MM.1S (cell line): Measurements from ENCODE around the gene CA4.
"Not testable (repeated sequence)": the region's sequence is repeated elsewhere in the genome, so short reads cannot be mapped to it uniquely, and the experiment has no call there.

Experiments
- DNase-seq: peaks from one replicate; pipeline ENCODE4 v3.0.0-alpha.2; 2015
- H2AFZ ChIP-seq: fragments of 300-600 bp; sonication (generic); 2 replicates; pipeline ENCODE4 v1.6.0; 2016; ENCODE audit warnings: antibody characterized with exemption, low read length
- H3F3A ChIP-seq: fragments of 300-600 bp; sonication (generic); 2 replicates; pipeline ENCODE4 v1.6.1; 2016; ENCODE audit warnings: mild to moderate bottlenecking, antibody characterized with exemption, low read length, moderate library complexity, mixed read lengths; ENCODE audit not compliant: insufficient read depth
- H3K27ac ChIP-seq: fragments of 300-600 bp; sonication (generic); 2 replicates; pipeline ENCODE4 v1.5.1; 2016; ENCODE audit warnings: mild to moderate bottlenecking, low read length
- H3K27me3 ChIP-seq: fragments of 300-600 bp; sonication (generic); replicated peaks from 2 replicates; pipeline ENCODE4 v1.6.0; 2016; ENCODE audit warnings: low read length; ENCODE audit not compliant: insufficient read depth
- H3K36me3 ChIP-seq: fragments of 300-600 bp; sonication (generic); replicated peaks from 2 replicates; pipeline ENCODE4 v1.6.1; 2016; ENCODE audit warnings: mild to moderate bottlenecking, low read length, mixed read lengths; ENCODE audit not compliant: insufficient read depth
- H3K4me1 ChIP-seq: fragments of 300-600 bp; sonication (generic); 2 replicates; pipeline ENCODE4 v1.6.1; 2016; ENCODE audit warnings: low read length, mixed read lengths
- H3K4me2 ChIP-seq: fragments of 300-600 bp; sonication (generic); 2 replicates; pipeline ENCODE4 v1.6.0; 2016; ENCODE audit warnings: low read depth, low read length
- H3K4me3 ChIP-seq: fragments of 300-600 bp; sonication (generic); 2 replicates; pipeline ENCODE4 v1.5.1; 2016; ENCODE audit warnings: low read length, mixed read lengths
- H3K79me2 ChIP-seq: fragments of 300-600 bp; sonication (generic); 2 replicates; pipeline ENCODE4 v1.6.1; 2016; ENCODE audit warnings: mixed run types, low read length, mixed read lengths
- H3K9ac ChIP-seq: fragments of 300-600 bp; sonication (generic); 2 replicates; pipeline ENCODE4 v1.6.1; 2016; ENCODE audit warnings: low read length, mixed read lengths
- H3K9me2 ChIP-seq: fragments of 300-600 bp; sonication (generic); replicated peaks from 2 replicates; pipeline ENCODE4 v1.6.1; 2016; ENCODE audit warnings: mild to moderate bottlenecking, low read length, mixed read lengths; ENCODE audit not compliant: insufficient read depth
- H3K9me3 ChIP-seq: fragments of 300-600 bp; sonication (generic); replicated peaks from 2 replicates; pipeline ENCODE4 v1.6.1; 2016; ENCODE audit warnings: mild to moderate bottlenecking, low read length, mixed read lengths; ENCODE audit not compliant: insufficient read depth
- H4K20me1 ChIP-seq: fragments of 300-600 bp; sonication (generic); 2 replicates; pipeline ENCODE4 v1.6.1; 2016; ENCODE audit warnings: mild to moderate bottlenecking, low read length, moderate library complexity, mixed read lengths; ENCODE audit not compliant: insufficient read depth
- CTCF ChIP-seq: fragments of 300-600 bp; sonication (generic); IDR thresholded peaks from 2 replicates; pipeline ENCODE4 v1.5.1; 2016; ENCODE audit warnings: antibody characterized with exemption, low read length, mixed read lengths
- EZH2phosphoT487 ChIP-seq: fragments of 300-600 bp; sonication (generic); IDR thresholded peaks from 2 replicates; pipeline ENCODE4 v1.6.1; 2018; ENCODE audit warnings: antibody characterized with exemption, low read length

The CA4 gene

GRCh38 chr17:60193482-60193881, 43.7 kb downstream of the CA4 start:
- Histone ChIP-seq H3K79me2 (no peaks in the 10 kb centered on the region), H3K4me2 (no peak overlapping the region), H3K36me3 (no peaks in the 10 kb centered on the region), H2AFZ (no peak overlapping the region), H3K9me2 (no peaks in the 10 kb centered on the region), H4K20me1 (no peaks in the 10 kb centered on the region), H3K9ac (no peak overlapping the region), H3F3A (no peaks in the 10 kb centered on the region), H3K27me3 (no peaks in the 10 kb centered on the region), H3K4me3 (no peak overlapping the region), H3K27ac (no peak overlapping the region), H3K4me1 (no peaks in the 10 kb centered on the region), H3K9me3 (no peaks in the 10 kb centered on the region)
- TF ChIP-seq CTCF = no peak
- TF ChIP-seq EZH2phosphoT487 = no peak
- DNase-seq = no peak

DNA sequence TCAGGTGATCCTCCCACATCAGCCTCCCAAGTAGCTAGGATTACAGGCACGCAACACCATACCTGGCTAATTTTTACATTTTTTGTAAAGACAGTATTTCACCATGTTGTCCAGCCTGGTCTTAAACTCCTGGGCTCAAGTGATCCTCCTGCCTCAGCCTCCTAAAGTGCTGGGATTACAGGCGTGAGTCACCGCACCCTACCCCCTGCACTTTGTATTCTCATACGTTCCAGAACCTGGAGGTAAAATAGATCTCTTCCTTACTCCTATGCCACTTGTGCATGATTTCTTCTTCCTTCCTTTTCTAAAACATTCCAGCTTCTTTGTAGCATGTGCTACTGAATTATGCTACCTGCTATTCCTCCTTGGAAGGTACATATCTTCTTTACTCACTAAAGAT, 44.4 kb downstream of the CA4 start:
- not testable (repeated sequence) for H3K4me1 ChIP-seq, H3K36me3 ChIP-seq, H3K27me3 ChIP-seq, H3K9me2 ChIP-seq, H3K79me2 ChIP-seq, H2AFZ ChIP-seq, DNase-seq, H3K4me3 ChIP-seq, H3K4me2 ChIP-seq, H3K9ac ChIP-seq, H4K20me1 ChIP-seq, H3K27ac ChIP-seq, H3F3A ChIP-seq, H3K9me3 ChIP-seq

DNA sequence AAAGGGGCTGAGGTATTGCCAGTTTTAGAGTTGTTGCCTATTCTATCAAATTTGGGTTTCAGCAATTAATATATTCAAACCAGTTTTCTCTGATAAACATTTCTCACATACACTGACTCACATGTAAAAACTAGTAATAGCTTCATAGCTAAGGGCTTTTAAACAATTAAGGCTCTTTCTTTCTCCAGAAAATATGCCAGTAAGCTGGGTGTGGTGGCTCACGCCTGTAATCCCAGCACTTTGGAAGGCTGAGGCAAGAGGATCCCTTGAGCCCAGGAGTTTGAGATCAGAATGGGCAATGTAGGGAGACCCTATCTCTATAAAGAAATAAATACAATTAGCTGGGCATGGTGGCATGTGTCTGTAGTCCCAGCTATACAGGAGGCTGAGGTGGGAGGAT, 48.9 kb downstream of the CA4 start:
- not testable (repeated sequence) for DNase-seq, H3K4me3 ChIP-seq, H3K36me3 ChIP-seq

GRCh38 chr17:60205782-60206181, 56.0 kb downstream of the CA4 start:
- H3K27me3 ChIP-seq, H3K36me3 ChIP-seq, H3K9me2 ChIP-seq, H4K20me1 ChIP-seq, DNase-seq, H3F3A ChIP-seq, H2AFZ ChIP-seq, H3K9ac ChIP-seq, H3K27ac ChIP-seq, H3K4me1 ChIP-seq, H3K9me3 ChIP-seq, H3K79me2 ChIP-seq, H3K4me2 ChIP-seq, H3K4me3 ChIP-seq: not testable (repeated sequence)

More for the DNA sequence above, 48.9 kb downstream of the CA4 start:
- not testable (repeated sequence) for H3K27ac ChIP-seq, H4K20me1 ChIP-seq, H3K4me2 ChIP-seq, H3K4me1 ChIP-seq, H3K9ac ChIP-seq, H3F3A ChIP-seq, H3K79me2 ChIP-seq, H3K9me2 ChIP-seq, H2AFZ ChIP-seq, H3K27me3 ChIP-seq, H3K9me3 ChIP-seq

GRCh38 chr17:60208302-60208701, 58.5 kb downstream of the CA4 start:
- not testable (repeated sequence) for H3K4me2 ChIP-seq, H3K9ac ChIP-seq, H3K27ac ChIP-seq, H3F3A ChIP-seq, H3K4me1 ChIP-seq, H3K4me3 ChIP-seq, H4K20me1 ChIP-seq, H2AFZ ChIP-seq, H3K36me3 ChIP-seq, H3K79me2 ChIP-seq, H3K9me3 ChIP-seq, H3K9me2 ChIP-seq, H3K27me3 ChIP-seq, DNase-seq
